ENCODE results near the gene GALNT18. TPM values are rescaled to one million over a fixed set of nuclear protein-coding genes. Genes with fewer than 3 reads are reported as not detected.

GALNT18 gene
- total RNA-seq, 4 donors from 2014 or later: 7.8 to 57.1 (median 17.8) TPM

DNA sequence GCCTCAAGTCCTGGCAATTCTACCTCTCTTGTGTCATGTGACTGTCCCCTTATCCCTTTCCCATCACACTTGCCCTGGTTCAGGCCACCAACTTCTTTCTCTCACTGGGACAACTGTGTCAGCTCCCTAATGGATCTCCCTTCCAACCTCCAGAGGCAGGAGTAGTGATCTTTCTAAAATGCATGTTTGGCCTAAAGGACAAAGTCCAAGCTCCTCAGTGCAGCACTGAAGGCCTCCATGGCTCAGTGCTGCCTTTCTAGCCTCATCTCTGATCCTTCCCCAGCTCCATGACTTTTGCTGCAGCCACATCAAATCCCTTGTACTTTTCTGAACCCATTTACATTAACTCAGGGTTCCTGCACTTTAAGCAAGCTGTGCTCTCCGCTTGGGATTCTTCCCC, 349.6 kb downstream of the GALNT18 start:
- TF ChIP-seq, protein P1, sequence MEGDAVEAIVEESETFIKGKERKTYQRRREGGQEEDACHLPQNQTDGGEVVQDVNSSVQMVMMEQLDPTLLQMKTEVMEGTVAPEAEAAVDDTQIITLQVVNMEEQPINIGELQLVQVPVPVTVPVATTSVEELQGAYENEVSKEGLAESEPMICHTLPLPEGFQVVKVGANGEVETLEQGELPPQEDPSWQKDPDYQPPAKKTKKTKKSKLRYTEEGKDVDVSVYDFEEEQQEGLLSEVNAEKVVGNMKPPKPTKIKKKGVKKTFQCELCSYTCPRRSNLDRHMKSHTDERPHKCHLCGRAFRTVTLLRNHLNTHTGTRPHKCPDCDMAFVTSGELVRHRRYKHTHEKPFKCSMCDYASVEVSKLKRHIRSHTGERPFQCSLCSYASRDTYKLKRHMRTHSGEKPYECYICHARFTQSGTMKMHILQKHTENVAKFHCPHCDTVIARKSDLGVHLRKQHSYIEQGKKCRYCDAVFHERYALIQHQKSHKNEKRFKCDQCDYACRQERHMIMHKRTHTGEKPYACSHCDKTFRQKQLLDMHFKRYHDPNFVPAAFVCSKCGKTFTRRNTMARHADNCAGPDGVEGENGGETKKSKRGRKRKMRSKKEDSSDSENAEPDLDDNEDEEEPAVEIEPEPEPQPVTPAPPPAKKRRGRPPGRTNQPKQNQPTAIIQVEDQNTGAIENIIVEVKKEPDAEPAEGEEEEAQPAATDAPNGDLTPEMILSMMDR (IDR thresholded peaks at IDR 0.05; ENCODE audit: low read depth): no peak

DNA sequence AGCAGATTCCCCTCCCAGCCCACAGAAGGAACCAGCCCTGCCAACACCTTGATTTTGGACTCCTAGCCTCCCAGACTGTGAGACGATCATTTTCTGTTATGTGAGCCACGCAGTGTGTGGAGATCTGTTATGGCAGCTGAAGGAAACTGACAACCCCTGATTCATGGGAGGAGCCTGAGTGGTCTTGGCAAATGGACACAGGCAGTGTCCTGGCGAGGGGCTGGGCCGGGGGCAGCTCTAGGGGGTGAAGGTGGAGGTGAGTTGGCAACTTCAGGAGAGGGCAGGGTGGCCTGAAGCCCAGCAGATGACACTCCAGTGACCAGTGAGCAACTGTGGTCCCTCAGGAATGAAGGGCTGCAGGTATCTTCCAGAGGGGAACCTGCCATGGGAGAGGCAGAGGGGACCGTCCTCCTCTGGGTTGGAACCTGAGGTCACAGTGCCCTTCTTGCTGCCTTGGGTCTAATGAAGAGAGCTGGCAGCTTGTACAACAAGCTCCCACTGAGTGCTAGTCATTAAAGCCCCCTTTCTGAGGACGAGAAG, 351.5 kb downstream of the GALNT18 start:
- TF ChIP-seq, protein P1 (IDR thresholded peaks at IDR 0.05; ENCODE audit: low read depth): no peak

DNA sequence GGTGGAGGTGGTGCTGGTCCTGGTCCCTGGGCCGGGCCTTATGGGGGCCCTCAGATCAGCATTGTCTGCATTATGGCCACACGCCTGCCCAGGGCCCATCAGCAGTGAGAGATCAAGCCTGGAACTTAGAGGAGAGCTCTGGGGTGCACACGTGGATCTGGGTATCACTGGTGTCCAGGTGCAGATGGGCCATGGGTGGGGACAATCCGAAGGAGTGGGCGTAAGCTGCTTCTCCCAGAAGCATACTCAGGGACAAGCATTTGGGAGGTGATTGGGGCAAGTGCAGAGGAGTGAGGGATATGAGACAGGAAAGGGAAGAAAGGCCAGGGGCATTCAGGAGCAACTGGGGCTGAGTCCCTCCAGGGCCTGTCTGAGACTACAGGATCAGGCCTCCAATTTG, 353.1 kb downstream of the GALNT18 start:
- TF ChIP-seq, protein P1 (IDR thresholded peaks at IDR 0.05; ENCODE audit: low read depth): no peak

DNA sequence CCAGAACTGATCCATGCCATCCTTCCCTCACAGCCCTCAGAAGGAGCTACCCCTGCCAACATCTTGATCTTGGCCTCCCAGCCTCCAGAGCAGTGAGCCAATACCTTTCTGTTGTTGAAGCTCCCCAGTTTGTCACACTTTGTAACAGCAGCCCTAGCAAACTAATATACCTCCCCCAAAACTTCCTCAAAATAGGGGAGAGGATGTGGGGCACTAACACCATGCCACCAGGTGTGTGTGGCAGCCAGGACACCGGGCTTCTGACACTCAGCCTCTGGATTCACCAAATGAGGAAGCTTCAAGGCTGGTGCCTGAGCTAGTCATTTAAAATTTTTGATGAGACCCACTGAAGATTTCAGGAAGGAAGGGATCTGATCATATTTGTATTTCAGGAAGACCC, 353.7 kb downstream of the GALNT18 start:
- TF ChIP-seq, protein P1 (IDR thresholded peaks at IDR 0.05; ENCODE audit: low read depth): no peak

DNA sequence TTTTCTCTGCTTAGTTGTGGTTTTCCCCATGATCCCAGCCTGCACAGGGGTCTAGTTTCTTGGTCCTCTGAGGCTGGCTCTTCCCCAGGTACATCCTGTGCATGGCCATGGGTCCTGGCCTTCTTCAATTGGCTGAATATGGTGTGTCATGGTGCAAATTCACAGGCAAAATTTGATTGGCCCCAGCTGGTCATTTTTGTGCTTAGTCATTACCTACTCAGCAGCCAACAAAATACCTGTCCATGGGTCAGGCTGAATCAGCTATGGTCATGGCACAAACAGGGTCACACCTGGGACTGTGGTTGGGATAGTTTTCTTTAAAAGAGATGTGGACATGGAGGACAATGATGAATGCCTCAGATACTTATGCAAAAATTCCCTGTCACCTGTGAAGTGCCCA, 354.5 kb downstream of the GALNT18 start:
- TF ChIP-seq, protein P1 (IDR thresholded peaks at IDR 0.05; ENCODE audit: low read depth): no peak

DNA sequence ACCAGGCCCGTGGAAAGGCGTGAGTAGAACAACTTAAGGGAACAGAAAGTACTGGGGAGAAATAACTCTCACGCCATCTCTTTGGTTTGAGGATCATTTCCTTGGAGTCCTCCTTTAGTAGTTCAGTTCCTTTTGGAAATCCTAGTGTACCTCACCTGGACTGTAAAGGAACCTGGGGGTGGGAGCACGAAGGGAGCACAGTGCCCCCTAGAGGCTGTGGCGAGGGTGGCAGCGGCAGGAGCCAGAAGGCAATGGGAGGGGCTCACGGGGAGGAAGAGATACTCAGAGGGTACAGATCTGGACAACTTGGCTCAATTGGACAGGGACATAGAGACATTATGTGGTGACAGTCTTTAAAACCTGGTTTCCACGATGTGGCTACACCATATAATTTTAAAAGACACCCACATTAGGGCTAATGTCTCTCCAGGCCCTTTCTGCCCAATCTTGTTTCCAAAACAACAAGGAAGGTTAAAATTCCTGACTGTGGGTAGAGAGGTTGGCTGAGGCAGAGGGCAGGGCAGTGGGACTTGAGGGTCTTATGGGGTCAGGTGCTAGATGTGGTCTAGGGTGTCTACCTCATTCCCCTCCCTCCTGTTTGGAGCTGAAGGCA, 355.7 kb downstream of the GALNT18 start:
- TF ChIP-seq, protein P1 (IDR thresholded peaks at IDR 0.05; ENCODE audit: low read depth): no peak

DNA sequence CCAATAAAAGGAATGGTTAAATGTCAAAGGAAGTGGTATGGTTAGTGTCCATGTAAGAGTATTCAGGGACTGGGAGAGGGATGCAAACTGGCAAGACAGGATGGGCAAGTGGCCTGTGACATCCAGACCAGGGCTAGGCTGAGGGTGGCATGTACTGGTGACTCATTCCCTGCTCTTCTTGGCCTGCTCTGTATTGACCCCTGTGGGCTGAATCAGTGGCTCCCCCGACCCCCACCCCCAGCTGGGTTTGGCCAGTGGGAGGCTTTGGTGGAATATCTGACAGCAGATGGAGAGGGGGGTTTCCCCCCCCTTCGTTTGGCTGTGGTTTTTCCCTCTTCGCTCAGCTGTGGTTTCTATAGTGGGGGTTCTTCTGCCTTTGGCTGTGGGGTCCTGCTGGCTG, 356.5 kb downstream of the GALNT18 start:
- TF ChIP-seq, protein P1 (IDR thresholded peaks at IDR 0.05; ENCODE audit: low read depth): no peak

Measured in subcutaneous adipose tissue (tissue), 4 donors.